ENCODE results near the gene TSHZ2. TPM values are rescaled to one million over a fixed set of nuclear protein-coding genes. Genes with fewer than 3 reads are reported as not detected.

TSHZ2 gene
- total RNA-seq, 4 donors from 2014 or later, result 1.9 to 12.9 (median 5.0) TPM

DNA sequence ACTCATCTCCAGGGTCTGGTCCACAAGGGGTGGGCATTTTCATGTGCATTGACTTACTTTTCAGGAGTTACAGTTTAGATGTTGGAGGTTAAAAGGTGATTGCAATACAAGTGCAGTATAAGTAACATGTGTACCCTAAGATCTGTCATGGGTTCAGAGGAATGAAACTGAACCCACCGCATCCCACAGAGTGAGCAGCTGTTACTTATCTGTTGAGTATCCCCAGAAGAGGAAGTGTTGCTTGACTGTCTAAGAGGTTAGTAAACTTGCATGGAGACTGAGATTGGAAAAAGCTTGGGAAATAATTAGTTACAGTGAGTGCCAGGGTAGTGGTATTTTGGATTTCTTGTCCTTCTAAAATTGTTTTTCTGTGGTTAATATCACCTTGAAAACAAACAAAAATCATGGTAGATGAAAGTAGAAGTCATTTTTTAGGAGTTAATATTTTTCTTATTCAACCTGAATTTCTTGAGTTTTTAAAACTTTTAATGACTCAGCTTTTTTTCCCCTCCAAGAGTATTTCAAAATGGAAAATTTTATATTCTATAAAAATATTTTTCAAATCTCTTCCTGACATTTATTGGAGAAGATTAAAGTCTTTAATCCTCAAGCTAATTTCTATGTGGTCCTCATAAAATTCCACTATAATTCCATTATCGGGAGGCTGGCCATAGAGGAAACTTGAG lies 315.3 kb downstream of the TSHZ2 start:
- Histone ChIP-seq H3K4me1 (no peaks in the 10 kb centered on the region), H3K4me3 (no peak overlapping the region), H3K27ac (no peak overlapping the region), H3K9me3 (no peaks in the 10 kb centered on the region), H3K36me3 (no peaks in the 10 kb centered on the region), H3K27me3 (no peaks in the 10 kb centered on the region)
- no peak for DNase-seq
- TF ChIP-seq EP300 (IDR thresholded peaks at IDR 0.05; ENCODE audit: low read depth), result no peak
- no peak for TF ChIP-seq POLR2AphosphoS5 (IDR thresholded peaks at IDR 0.05)
- TF ChIP-seq POLR2A (IDR thresholded peaks at IDR 0.05), result no peak
- TF ChIP-seq, protein P1, sequence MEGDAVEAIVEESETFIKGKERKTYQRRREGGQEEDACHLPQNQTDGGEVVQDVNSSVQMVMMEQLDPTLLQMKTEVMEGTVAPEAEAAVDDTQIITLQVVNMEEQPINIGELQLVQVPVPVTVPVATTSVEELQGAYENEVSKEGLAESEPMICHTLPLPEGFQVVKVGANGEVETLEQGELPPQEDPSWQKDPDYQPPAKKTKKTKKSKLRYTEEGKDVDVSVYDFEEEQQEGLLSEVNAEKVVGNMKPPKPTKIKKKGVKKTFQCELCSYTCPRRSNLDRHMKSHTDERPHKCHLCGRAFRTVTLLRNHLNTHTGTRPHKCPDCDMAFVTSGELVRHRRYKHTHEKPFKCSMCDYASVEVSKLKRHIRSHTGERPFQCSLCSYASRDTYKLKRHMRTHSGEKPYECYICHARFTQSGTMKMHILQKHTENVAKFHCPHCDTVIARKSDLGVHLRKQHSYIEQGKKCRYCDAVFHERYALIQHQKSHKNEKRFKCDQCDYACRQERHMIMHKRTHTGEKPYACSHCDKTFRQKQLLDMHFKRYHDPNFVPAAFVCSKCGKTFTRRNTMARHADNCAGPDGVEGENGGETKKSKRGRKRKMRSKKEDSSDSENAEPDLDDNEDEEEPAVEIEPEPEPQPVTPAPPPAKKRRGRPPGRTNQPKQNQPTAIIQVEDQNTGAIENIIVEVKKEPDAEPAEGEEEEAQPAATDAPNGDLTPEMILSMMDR (IDR thresholded peaks at IDR 0.05), result no peak
- in situ Hi-C loops (cut with MboI; ENCODE audit: low pct_ligation_motif_present in 1 of 4, low pct_unique_long_range_greater_than_20kb in 1 of 4, low sequenced_read_pairs in 3 of 4) (no loop called here), intact Hi-C loops (cut with DNase I; ENCODE audit: low total_unique reads) (loop anchor here (5.0 kb wide), 2 partner anchors 45 to 950 kb away; no protein-coding TSS in a partner anchor)
- 78 to 86% methylated on average over 2 of the region's 2 CpGs for WGBS, 2 donors (ENCODE audit: low coverage in 1 of 2)

DNA sequence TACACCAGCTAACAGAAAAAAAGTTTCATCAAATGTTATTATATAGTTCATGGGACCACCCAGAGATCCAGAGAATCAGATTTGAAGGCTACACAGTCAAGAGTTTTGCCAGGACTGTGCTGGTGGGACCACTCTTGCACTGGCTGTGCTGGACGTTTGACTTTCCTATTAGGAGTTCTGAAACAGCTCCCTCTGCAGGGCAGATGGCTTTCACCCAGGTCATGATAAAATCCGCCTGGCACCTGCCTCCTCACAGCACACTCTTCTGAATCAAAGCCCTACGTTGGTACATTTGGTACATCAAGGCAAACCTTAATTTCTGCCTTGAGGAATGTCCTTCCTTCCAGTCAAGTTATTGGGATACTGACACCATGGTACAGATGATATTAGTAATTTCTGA lies 319.4 kb downstream of the TSHZ2 start:
- Histone ChIP-seq H3K4me3 (no peak overlapping the region), H3K4me1 (no peaks in the 10 kb centered on the region), H3K27me3 (no peaks in the 10 kb centered on the region), H3K36me3 (no peaks in the 10 kb centered on the region), H3K27ac (no peak overlapping the region), H3K9me3 (no peaks in the 10 kb centered on the region)
- TF ChIP-seq POLR2AphosphoS5 (IDR thresholded peaks at IDR 0.05), result no peak
- TF ChIP-seq, protein P1 (IDR thresholded peaks at IDR 0.05), result peak in 1 of 5 experiments; percentile 9
- in situ Hi-C loops (cut with MboI; ENCODE audit: low pct_ligation_motif_present in 1 of 4, low pct_unique_long_range_greater_than_20kb in 1 of 4, low sequenced_read_pairs in 3 of 4), result no loop called here
- intact Hi-C loops (cut with DNase I; ENCODE audit: low total_unique reads), result no loop called here
- 64 to 65% methylated on average over 3 of the region's 3 CpGs for WGBS, 2 donors (ENCODE audit: low coverage in 1 of 2)
- no peak for DNase-seq

DNA sequence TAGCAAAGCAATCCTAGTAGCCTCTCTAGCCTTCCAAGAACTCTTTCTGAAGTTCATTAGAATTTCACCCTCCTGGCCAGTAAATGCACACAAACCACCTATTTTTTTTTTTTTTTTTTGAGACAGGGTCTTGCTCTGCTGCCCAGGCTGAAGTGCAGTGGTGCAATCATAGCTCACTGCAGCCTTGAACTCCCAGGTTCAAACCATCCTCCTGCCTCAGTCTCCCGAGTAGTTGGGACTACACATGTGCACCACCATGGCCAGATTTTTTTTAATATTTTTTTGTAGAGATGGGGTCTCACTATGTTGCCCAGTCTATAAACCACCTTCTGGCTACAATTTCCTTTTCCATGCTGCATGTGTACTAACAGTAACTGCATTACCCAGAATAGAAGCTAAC lies 320.2 kb downstream of the TSHZ2 start:
- DNase-seq, result no peak
- TF ChIP-seq, protein P1 (IDR thresholded peaks at IDR 0.05), result no peak
- no peak for TF ChIP-seq EP300 (IDR thresholded peaks at IDR 0.05; ENCODE audit: low read depth)
- no peak for TF ChIP-seq POLR2A (IDR thresholded peaks at IDR 0.05)
- no peak for TF ChIP-seq POLR2AphosphoS5 (IDR thresholded peaks at IDR 0.05)
- Histone ChIP-seq H3K9me3 (no peaks in the 10 kb centered on the region), H3K36me3 (no peaks in the 10 kb centered on the region), H3K27me3 (no peaks in the 10 kb centered on the region), H3K27ac (no peak overlapping the region), H3K4me3 (no peak overlapping the region), H3K4me1 (no peaks in the 10 kb centered on the region)
- intact Hi-C loops (cut with DNase I; ENCODE audit: low total_unique reads), result no loop called here
- WGBS, 2 donors (ENCODE audit: low coverage in 1 of 2), result 79 to 100% methylated on average over 1 of the region's 1 CpG
- in situ Hi-C loops (cut with MboI; ENCODE audit: low pct_ligation_motif_present in 1 of 4, low pct_unique_long_range_greater_than_20kb in 1 of 4, low sequenced_read_pairs in 3 of 4), result no loop called here

DNA sequence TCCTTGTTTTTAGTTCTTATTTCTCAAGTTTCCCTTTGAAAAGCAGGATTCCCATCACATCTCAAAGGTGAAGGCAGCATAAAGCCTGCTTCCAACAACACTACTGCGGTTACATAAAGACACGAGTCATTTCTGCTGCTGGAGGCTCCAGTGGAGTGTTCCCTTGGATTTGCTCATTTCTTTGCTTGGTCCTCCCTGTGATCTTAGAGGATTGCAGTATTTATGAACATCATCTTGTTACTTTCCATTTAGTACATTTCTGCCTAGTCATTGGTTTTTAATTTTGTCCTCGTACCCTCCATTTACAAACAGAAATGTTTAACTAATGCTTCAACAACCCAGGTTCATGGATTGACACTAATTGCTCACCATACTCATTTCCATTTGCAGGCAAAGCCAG lies 322.6 kb downstream of the TSHZ2 start:
- in situ Hi-C loops (cut with MboI; ENCODE audit: low pct_ligation_motif_present in 1 of 4, low pct_unique_long_range_greater_than_20kb in 1 of 4, low sequenced_read_pairs in 3 of 4), result no loop called here
- H3K9me3 ChIP-seq, result no peaks in the 10 kb centered on the region
- no peak for DNase-seq
- no peaks in the 10 kb centered on the region for H3K36me3 ChIP-seq
- no peak overlapping the region for H3K4me3 ChIP-seq
- intact Hi-C loops (cut with DNase I; ENCODE audit: low total_unique reads), result no loop called here
- no peaks in the 10 kb centered on the region for H3K4me1 ChIP-seq
- WGBS, 2 donors (ENCODE audit: low coverage in 1 of 2), result 85 to 95% methylated on average over 3 of the region's 3 CpGs
- H3K27me3 ChIP-seq, result no peaks in the 10 kb centered on the region
- H3K27ac ChIP-seq, result no peak overlapping the region
- TF ChIP-seq, protein P1 (IDR thresholded peaks at IDR 0.05), result no peak
- TF ChIP-seq EP300 (IDR thresholded peaks at IDR 0.05; ENCODE audit: low read depth) (no peak), POLR2AphosphoS5 (IDR thresholded peaks at IDR 0.05) (no peak), POLR2A (IDR thresholded peaks at IDR 0.05) (no peak)
